GM18867 (cell line): Measurements from ENCODE around the gene PDILT.

Source experiments
- ATAC-seq: cut with Tn5 transposase; IDR thresholded peaks from one replicate; pipeline ENCODE4 v1.9.1; 2021; ENCODE audit warnings: mild to moderate bottlenecking, moderate library complexity; ENCODE audit not compliant: unreplicated experiment

Gene PDILT

DNA sequence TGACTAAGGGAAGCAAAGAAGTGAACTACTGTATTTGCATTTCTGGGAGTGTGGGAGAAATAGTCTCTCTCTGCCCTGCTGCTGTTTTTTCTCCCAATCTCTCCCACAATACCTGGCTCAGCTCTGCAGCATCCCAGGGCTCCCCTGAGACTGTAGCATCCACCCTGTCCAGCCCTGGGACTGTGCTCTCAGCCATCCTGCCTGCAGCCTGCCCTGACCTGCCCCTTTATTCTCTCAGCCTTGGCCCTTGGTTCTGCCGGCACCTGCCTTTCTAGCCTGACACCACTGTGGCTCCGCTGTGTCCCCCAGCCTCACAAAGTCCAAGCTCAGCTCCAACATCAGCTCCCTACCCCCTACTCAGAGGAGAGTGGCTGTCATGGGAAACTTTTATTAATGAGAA lies 1.9 kb downstream of the PDILT start:
- no peak for ATAC-seq

DNA sequence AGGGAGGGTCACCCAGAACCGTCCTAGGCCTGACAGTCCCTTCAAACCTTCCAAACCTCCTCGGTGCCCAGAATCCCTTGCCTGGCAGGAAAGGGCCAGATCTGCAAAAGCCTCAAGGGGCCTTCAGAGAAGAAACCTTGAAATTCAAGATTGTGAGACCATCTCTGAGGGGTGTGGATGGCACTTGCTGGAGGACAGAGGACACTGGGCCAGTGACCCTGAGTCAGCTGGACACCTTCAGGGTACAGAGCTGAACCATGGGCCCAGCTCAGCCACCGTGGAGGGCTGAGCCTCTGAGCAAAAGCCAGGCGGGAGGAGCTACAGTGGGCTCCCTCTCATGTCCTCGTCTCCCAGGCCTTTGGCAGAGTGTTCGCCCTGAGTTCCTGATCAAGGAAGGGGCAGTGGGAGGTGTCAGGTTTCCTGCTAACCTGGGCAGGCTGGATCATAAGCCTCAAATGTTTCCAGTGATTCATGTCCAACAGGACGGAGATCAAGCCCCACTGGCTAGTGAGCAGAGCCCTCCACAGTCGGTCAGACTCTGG lies 3.0 kb downstream of the PDILT start:
- no peak for ATAC-seq

DNA sequence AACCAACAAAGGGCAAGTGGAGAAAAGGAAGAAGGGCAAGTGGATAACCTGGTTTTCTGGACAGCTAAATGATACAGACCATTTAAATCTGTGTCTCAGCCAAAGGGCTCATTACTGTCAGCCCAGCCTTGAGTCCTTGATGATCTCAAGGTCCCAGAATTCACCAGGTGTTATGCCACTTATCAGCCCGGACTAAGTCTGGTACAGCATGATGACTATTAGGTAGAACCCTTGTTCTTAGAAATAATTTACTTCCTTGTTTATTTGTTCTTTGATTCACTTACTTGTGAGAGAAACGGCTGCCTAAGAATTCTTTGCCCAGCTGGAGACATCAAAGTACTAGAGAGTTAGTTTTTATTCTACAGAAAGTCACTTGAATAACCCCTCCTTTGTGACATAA lies 3.5 kb downstream of the PDILT start:
- no peak for ATAC-seq

DNA sequence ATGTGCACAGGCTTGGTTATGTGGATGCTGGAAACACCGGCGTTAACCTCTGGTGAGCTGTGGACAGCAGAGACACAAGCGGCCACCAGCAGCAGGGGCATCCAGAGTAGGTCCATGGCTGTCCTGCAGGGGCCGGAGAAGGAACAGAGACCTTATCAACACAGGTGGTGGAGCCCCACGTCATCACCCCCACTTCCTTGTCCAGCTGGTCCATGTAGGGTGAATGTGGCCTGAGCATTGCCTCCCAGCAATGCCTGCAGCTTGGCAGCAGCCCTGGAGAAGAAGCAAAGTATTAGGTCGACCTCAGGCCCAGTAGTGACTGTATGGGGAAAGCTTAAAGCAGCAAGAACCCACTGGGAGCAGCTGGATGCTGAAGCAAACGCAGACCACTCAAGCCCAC lies 5.4 kb downstream of the PDILT start:
- no peak for ATAC-seq

DNA sequence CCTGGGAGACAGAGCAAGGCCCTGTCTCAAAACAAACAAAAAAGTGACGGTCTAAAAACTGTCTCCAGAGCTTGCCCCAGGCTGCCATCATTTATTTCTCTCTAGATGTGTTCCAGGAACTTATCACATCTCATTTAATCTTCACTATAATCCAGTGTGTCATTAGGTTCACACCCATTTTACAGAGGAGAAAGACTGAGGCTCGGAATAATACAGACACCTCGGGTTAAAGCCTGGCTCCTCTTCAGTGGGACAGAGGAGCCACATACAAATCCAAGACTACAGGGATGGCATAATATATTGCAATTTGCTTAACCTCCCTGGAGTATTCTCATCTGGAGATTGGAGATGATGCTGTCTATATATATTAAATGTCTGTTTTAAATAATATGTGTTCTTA lies 5.9 kb downstream of the PDILT start:
- no peak for ATAC-seq

DNA sequence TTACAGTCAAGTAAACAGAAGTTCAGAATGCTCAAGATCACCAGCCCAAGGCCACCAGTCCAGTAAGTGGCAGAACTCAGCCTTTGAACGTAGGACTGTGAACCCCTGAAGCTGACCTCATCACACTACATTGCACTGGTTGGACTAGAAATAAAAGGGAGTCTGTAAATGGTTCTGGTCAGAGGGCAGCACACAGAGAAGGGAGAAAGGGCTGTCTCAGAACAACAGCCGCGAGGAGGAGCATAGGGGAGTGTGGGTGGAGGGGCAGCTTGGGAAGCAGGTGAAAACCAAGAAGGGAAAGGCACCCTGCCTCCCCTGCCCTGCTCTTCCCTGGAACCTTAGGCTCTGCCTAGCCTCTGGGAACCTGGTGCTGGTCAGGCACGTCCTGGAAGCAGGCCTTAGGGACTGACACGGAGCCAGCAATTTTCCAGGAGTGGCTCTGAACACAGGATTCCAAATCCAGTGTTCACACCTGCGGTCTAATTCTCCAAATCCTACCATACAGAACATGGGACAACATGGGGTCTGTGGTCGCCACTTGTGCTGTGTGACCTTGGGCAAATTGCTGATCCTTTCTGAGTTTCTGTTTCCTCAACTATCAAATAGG lies 7.0 kb downstream of the PDILT start:
- no peak for ATAC-seq

DNA sequence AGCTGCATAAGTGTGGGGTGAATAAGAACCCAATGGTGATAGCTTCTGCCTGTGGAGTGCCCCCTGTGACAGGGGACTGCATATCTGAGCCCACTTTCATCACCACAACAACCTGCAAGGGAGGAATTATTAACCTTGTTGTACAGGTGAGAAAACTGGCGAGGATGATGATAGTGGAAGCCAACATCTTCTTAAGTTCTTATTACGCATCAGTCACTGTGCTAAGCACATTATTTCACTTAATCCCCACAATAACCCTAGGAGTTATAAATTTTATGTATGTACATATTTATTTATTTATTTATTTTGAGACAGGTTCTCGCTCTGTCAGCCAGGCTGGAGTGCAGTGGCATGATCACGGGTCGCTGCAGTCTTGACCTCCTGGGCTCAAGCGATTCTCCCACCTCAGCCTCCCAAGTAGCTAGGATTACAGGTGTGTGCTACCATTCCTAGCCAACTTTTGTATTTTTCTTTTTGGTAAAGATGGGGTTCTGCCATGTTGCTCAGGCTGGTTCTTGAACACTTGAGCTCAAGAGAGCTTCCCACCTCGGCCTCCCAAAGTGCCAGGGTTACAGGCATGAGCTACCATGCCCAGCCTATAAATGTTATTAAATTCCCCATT lies 7.6 kb downstream of the PDILT start:
- no peak for ATAC-seq

DNA sequence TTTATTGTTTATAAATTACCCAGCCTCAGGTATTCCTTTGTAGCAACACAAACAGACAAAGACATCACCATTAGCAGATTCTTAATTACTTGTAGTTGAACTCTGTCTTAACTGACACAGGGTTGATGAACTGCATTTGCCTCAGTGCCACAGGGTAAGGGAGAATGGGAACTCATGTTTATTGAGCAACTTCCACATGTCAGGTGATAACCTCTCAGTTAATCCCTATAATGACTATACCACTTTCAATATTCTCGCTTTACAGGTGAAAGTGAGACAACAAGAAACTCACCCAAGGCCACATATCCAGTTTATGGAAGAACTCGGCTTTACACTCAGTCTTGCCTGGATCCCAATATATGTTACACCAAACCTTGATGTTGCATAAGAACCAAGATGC lies 8.6 kb downstream of the PDILT start:
- ATAC-seq, result no peak

DNA sequence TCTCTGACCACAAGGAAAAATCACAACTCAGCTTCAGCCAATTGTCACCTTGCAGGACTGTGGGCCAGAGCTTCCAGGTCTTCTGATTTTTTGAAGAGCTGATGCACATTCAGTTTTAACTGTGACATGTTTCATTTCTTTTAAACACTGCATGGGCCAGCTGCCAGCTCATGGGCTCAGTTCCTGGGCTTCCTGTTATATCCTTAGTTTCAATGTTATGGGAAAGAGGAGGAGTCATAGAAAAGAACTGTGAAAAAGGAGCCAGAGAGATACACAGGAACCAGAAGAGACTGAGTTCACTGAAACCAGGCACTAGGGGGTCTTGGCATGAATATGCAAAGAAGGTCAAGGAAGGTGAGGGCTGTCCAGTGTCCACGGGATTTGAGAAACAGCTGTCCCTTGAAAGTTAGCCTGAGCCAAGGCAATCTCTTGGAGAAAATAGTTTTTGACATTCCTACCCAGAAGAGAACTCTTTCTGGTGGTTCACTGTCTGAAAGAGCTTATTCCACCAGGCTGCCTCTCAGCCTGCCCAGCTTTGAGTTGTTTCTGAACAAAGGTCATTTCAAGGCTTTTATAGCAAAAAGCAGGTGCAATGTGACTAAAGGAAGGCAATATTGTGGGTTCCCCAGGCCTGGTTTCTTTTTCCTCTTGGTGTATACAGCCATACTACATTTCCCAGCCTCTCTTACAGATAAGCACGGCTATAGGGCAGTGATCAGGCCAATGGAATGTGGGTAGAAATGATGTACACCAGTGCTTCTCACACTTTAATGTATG lies 10.5 kb downstream of the PDILT start:
- ATAC-seq, result no peak

DNA sequence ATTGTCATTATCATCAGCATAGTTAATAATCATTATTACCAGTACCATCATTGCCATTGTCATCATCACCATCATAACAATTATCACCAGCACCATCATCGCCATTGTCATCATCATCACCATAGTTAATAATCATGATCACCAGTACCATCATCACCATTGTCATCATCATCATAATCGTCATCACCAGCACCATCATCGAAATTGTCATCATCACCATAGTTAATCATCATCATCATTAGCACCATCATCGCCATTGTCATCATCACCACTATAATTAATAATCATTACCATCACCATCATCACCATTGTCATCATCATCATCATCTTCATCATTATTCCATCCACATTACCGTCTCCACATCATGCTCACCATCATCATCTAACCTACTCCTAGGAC lies 13.5 kb downstream of the PDILT start:
- no peak for ATAC-seq

DNA sequence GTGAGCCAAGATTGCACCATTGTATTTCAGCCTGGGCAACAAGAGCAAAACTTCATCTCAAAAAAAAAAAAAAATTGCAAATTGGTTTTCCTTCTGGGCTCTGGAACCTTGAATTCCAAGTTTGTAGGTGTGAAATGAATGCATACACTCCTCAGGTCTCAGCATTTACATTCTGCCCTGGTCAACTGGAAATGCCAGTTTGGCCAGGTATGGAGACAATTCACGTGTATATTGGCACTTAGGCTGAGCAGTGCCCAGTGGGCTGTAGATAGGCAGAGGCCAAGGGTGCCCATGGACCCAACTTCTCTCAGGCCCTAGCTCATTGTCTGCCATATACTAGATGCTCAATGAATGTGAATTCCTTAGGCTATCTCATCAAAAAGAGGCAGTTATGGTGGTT lies 15.7 kb downstream of the PDILT start:
- ATAC-seq, result no peak

DNA sequence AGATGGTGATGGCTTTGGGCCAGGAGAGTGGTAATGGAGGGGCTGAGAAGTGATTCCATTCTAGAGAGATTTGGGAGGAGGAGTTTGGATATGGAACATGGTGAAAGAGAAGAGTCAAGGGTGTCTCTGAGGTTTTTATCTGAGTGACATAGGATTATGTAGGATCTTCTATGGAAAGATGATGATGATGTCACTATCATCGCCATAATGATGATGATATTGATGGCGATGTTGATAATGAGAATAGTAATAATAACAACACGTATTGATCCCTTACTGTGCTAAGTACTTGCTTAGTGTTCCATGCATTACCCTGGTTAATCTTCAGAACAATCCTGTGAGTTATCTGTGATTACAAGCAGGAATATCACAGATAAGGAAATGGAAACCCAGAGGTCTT lies 16.6 kb downstream of the PDILT start:
- ATAC-seq, result no peak

DNA sequence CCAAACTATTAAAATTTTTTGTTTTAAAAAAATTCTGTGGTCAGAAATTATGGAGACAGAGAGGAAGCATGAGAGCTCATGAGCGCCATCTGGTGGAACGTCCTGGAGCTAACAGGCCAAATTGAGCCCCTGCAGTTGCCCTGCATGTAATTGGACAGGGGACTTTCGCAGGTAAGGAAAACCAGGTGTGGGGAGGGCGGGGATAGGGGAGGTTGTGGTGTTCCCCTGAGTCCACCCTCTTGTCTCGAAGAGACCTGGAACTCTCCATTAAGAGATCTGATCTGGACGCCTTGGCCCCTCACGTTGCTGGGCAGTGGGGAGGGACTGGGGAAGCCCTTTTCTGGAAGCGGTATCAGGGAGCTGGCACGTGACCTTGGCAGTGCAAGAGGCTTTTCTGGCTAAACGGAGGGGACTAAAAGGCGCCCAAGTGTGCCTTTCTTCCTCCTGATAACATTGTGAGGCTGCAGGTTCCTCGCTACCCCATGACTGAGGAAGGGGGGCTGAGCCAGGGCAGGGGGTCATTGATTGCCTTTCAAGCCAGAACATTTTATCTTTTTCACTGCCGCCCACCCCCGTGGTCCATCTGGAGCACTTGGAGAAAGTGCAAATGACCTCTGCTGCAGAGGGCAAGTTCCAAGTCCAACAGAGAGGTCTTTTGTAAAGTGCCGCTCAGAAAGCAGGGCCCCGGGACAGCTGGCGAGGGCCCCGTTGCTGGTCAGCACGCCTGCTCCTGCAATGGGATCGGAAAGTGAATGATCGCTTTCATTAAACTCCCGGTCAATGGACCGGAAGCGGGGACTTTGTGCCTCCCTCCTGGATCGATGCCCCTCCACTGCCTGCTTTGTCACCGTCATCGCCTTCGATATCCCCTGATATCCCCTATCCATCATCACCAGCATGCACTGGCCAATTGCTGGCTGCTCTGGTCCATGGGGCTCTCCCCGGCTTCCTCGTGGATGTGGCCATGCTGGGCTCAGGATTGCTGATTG lies 18.4 kb downstream of the PDILT start:
- no peak for ATAC-seq

DNA sequence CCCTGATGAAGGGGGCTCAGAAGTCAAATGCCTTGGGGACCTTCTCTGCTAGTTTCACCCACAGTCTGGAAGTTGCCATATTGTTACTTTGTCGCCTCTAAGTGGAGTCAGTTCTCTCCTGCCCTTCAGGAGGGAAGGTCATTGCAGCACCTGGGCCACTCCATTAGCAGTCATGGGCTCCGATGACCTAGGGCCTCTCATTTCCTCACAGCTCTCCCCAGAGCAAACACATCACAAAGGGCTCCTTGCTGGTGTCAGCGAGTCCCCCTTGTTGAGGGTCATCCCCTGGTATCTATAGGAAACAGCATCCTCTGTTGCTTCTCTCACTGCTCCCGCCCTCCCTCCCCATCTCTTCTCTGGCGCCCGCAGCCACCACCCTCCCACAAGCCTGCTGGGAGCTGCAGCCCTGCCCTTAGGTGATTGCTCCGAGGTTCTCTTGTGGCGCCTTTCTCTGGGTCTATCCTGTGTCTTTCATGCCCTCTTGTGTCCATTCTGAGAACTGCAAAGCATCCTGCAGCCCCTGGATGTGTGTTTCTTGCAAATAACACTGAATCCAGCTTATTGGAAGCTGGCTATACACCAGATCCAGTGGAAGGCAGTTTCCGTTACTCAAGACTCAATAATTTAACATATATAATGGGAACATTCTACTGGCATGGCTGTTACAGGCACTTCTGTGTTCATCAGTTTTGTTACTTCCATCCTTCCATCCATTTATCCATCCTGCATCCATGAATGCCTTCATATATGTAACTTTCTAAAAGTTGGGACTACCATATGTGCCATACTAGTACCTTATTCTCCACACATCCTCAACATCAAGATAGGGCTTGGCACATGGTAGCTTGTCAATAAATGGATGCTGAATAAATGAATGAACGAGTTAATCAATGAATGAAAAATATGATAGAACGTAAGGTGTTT lies 21.2 kb downstream of the PDILT start:
- peak; percentile 59 for ATAC-seq

DNA sequence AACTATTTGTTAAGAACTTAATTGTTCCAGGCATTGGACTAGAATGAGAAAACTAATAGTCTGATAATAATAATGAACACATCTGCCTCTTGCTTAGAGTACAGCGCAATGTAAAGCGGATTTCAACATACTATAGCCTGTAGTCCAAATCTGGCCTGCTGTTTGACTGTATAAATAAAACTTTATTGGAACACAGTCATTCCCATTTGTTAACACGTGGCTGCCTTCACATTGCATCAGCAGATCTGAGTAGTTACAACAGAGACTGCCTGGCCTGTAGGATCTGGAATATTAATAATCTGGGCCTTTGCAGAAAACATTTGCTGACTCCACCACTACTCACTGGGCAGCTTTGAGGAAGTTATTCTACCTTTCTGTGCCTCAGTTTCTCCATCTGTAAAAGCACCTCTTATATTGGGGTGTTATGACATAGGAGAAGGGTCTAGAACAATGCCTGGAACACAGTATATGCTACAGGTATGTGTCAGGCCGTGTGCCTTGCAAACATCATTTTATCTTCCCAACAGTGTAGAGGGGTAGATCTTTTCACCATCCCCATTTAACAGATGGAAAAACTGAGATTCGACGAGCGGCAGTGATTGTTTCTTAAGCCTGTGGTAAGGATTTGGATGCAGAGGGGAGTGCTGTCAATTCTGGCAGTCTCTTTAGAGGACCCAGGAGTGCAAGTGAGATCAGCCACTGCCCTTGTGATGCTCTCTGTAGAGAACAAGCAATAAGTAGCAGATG lies 22.2 kb downstream of the PDILT start:
- ATAC-seq, result no peak

DNA sequence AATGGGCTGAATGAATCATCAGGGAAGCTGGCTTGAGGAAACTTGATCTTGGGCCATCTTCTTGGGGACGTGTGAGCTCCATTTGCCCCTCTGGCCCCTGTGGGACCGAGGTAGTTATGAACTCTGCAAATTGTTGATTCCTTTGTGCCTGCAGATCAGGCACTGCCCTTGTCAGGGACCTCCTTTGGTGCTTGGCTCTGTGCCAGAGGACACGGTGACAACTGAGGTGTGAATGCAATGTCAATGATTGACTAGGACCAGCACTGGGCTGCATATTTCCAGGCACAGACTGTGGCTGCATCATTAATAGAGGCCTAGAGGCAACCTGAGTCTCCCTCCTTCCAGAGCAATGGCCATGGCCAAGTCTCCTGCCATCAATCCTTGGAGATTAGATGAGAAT lies 23.8 kb downstream of the PDILT start:
- ATAC-seq, result no peak

DNA sequence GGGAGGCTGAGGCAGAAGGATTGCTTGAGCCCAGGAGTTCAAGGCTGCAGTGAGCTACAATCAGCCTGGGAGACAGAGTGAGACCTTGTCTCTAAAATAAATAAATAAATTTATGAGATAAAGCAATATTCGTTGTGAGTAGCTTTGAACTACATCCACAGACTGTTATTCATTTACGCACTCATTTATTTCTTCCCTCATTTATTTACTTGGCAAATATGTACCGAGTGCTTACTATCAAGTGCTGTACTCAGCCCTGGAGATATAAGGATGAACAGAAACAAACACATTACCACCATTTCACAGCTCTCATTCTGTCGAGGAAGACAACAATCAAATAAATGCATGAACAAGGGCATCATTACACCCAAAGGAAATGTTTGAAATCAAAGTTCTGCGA lies 27.4 kb downstream of the PDILT start:
- ATAC-seq, result no peak

DNA sequence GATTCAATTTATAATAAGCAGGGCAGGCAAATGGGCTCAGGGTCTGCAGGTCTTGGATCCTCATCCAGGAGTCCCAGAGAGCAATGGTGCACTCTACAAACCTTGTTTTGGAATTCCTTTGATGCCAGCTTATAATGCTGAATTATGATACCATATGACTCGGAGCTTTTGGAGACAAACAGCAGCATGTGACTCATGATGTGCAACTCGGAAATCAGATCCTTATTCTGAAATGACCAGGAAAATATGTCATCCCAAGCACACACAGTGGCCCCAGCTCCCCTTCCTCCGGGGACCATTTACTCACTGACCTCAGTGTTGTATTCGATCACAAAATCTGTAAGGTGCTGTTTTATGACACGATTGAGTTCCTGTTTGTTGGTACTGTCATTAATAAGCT lies 31.8 kb downstream of the PDILT start:
- ATAC-seq, result no peak

DNA sequence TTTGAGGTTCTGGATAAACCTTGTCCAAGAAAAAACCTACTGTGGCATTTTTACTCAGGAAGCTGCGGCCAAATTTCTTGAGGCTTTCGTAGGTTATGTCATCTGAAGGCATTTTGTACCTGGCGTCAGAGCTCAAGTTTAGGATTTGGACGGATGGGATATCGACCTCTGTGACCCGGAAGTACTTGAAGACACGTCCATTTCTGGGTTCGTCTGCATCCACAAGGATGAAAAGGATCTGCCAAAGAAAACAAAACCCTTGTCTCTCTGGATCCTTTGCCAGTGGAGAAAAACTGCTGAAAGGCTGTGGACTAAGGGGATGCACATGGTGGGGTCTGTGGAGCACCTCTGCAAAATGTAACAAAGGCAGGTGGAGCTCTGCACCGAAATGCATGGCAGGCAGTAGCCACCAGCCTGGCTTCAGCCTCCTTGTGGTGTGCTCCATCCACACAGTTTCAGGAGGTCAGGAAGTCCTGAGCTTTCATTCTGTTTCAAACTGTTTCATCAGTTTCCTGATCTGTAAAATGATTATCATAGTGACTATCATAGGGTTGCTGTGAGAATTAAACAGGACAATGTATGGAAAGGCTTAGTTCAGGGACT lies 35.0 kb downstream of the PDILT start:
- ATAC-seq, result no peak
